HUDEP-2 (cell line): Measurements from ENCODE around the gene TRERF1.
"Not testable (repeated sequence)": the region's sequence is repeated elsewhere in the genome, so short reads cannot be mapped to it uniquely, and the experiment has no call there.

Source experiments
- DNase-seq, 76 experiments: peaks; one replicate each; lab custom pipeline; 2025; ENCODE audit not compliant: unreplicated experiment in 76 of 76; lab: John Stamatoyannopoulos, UW

Gene TRERF1

DNA sequence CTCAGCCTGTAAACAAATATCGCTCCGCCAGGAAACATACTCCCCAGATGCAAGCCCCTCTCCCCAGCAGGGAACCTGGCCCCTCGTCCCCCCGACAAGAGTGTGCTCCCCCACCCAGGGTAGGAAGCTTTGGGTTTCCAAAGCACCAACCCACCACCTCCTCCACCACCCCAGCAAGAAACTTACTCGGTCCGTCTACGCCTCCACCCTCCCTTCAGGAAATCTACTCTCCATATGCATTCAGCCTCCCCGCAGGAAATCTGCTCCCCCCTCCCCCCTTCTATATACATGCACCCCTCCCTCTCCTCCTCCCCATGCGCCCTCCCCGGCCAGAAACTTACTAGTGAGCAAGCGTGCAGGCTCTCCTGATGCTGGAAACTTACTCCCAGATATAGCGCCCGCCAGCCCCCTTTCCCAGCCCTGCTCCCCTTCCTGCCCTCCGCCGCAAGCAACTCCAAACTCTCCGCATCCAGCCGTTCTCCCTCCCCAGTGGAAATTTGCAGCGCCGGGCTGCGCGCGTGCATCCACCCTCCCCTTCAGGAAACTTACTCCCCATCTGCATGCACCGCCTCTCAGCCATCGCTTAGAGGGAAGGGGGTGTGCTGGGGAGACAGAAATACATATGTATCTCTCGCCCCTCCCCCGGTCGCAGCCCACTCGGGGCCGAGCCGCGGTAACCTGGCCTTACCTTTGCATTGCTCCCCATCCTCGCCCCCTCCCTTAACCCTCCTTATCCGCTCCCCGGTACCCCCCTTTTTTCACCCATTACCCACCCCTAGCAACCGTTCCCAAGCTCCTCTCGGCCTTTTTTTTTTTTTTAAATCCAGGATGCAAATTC is at the start of gene TRERF1:
Gene TRERF1, minus strand, starts transcription at position 594 of the 838 bp plus-strand sequence. CDS start 182,336 bp downstream, outside the sequence.
- DNase-seq, result no peak

GRCh38 chr6:42498473-42499128 is 46.9 kb upstream of the TRERF1 start:
- peak in 4 of 76 experiments; percentile 1 to 31 (median 16) for DNase-seq

DNA sequence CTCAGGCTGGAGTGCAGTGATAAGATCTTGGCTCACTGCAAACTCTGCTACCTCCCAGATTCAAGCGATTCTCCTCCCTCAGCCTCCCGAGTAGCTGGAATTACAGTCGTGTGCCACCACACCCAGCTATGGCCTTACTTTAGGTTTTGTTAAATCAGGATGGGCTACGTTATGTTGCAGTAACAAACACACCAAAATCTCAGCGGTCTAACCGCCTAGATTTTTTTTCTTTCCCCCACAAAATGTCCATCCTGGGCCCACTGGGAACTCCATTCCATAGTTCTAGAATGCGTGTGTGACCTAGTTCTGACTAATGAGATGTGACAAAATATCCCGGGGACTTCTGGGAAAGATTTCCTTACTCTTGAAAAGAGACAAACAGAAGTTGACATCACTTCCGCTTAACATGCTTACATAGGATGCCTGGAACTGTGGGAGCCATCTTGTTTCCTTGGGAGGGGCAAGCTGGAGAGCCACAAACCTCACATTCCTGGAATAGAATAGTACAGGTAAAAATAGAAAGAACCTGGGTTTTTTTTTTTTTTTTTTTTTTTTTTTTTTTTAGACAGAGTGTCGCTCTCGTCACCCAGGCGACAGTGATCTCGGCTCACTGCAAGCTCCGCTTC is 42.3 kb upstream of the TRERF1 start:
- DNase-seq, result no peak

GRCh38 chr6:42488129-42488528 is 36.4 kb upstream of the TRERF1 start:
- no peak for DNase-seq

DNA sequence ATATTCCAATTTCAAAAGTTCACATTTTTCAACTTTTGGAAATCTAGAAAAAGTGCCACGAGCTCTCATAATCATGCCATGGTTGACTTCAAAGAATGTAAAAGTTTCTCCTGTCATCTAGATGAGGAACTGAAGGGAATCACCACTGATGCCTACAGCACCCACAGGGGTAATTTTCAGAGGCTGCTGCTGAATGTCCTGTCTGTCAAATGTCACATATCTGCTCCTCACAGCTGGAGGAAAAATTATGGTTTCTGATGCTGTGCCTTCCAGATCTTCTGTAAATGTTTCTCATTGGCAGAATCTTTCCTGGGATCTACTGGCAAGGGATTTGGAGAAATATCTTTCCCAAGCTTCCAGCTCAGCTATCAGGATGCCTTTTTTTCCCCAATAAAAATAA is 32.5 kb upstream of the TRERF1 start:
- DNase-seq, result no peak

DNA sequence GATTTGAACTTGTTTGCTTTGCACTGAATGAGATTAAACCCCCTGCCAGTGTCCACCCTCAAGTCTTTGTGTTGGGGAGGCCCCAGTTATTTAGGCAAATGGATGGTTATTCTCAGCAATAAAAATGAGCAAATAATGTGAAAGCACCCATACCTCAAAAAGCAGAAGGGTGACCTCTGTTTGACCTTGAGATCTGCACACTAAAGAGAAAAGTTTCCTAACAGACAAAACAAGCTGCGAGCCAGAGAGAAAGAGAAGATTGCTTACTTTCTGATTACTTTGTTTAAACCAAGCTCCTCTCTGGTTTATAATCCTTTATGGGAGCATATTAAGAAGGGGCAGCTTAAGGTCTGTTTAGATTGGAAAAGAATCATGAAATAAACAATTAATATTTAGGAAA is 30.4 kb upstream of the TRERF1 start:
- no peak for DNase-seq

GRCh38 chr6:42471714-42472113 is 20.0 kb upstream of the TRERF1 start:
- no peak for DNase-seq

GRCh38 chr6:42471142-42471541 is 19.4 kb upstream of the TRERF1 start:
- peak in 58 of 76 experiments; percentile 13 to 83 (median 42) for DNase-seq

- no peak for DNase-seq
Observed at GRCh38 chr6:42468273-42468672, 16.5 kb upstream of the TRERF1 start.

DNA sequence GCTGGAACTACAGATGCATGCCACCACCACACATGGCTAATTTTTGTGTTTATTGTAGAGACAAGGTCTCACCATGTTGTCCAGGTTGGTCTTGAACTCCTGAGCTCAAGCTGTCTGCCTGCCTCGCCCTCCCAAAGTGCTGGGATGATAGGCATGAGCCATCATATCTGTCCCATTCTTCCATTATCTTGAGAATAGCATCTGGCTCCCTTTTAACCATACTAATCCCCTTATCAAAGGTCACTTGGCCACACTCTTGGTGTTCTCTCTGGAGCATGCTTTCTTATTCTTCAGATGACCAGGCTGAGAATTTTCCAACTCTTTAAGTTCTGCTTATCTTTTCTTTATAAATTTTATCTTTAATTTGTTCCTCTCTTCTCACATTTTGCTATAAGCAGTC is 15.9 kb upstream of the TRERF1 start:
- peak in 6 of 76 experiments; percentile 5 to 44 (median 26) for DNase-seq

DNA sequence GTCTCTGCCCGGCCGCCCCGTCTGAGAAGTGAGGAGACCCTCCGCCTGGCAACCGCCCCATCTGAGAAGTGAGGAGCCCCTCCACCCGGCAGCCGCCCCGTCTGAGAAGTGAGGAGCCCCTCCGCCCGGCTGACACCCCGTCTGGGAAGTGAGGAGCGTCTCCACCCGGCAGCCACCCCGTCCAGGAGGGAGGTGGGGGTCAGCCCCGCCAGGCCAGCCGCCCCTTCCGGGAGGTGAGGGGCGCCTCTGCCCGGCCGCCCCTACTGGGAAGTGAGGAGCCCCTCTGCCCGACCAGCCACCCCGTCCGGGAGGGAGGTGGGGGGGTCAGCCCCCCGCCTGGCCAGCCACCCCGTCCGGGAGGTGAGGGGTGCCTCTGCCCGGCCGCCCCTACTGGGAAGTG is 14.7 kb upstream of the TRERF1 start:
- DNase-seq, result not testable (repeated sequence)

DNA sequence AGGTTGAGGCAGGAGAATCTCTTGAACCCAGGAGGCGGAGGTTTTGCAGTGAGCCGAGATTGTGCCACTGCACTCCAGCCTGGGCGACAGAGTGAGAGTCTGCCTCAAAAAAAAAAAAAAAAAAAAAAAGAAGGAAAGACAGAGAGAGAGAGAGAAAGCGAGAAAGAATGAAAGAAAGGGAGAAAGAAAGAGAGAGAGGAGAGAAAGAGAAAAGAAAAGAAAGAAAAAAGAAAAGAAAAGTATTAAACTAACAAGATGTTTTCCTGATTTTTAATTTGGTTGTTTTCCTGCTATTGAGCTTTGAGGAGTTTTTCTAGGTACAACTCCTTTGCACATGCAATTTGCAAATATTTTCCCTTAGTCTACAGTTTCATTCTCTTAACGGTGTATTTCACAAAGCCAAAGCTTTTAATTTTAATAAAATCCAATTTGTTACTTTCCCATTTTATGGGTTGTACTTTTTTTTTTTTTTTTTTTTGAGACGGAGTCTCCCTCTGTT is 10.8 kb upstream of the TRERF1 start:
- DNase-seq, result no peak

DNA sequence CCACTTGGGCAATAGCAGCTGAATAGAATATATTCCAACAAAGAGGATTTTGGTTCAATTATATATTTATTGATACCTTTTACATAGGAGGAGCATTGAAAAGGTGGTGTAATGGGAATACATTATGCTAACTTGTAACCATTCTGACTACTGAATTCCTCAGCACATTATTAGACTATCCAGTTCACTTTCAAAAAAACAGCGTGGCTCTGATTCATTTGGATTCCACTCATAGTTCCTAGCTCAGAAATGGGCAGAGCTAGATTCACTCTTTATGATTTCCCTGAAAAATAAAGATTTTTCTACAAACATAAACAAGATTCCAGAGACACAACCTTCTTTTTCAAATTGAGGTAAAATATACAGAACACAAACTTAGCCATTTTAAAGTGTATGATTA is 9.2 kb upstream of the TRERF1 start:
- DNase-seq, result no peak

DNA sequence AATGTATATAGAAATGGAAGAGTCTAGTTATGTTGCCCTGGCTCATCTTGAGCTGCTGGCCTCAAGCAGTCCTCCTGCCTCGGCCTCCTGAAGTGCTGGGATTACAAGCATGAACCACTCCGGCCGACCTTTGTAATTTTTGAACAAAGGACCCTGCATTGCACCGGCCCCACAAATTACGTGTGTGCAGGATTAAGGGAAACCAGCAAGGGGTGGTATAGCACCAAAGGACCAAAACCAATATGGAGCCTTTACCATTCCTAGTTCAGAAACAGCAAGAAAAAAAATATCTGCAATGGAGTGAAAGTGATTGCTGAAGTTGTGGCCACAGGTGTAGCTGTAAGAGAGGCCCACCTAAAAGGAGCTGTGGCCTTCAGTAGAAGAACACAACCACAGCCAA is 8.2 kb upstream of the TRERF1 start:
- no peak for DNase-seq

GRCh38 chr6:42454428-42454791 is 2.7 kb upstream of the TRERF1 start:
- peak in 3 of 76 experiments; percentile 11 to 27 (median 18) for DNase-seq

- peak in 6 of 76 experiments; percentile 10 to 35 (median 24) for DNase-seq
Observed at GRCh38 chr6:42453654-42454427, 2.1 kb upstream of the TRERF1 start.

- peak in 5 of 76 experiments; percentile 10 to 33 (median 15) for DNase-seq
Observed at GRCh38 chr6:42453031-42453653, 1.4 kb upstream of the TRERF1 start.

- peak in 2 of 76 experiments; percentile 12 to 15 for DNase-seq
Observed at GRCh38 chr6:42452171-42453030, 675 bp upstream of the TRERF1 start.
